ENCODE data around the gene FCHSD2. TPM values are rescaled to one million over a fixed set of nuclear protein-coding genes. Genes with fewer than 3 reads are reported as not detected.

Gene FCHSD2
- total and polyA plus RNA-seq, 9 of the 15 experiments (the other 6 are each of a cell fraction or from before 2014, with no cell fraction given), result 1.8 to 14.7 (median 6.4) TPM

DNA sequence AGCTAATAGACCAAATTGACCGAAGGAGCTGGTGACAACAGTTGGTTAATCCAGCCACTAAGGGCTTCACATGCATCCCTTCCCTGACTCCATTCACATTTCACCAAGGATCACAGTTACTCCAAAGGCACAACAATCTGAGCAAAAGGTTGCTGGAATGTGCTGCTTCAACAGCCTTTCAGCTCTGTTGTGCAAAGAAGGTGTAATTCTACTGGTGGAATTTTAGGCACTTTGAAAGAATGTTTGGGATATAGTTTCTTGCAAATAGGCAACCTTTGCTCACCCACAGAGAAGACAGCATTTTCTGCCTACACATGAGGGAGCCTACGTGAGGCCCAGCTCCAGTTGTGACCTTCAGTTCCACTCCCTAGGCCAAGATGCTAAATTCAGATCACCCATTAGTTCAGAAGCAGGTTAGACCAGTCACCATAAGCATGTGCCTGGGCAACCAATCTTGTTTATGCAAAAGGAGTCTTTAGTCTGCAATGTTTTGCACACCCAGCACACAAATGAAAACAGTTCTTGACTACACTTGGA lies 21.6 kb upstream of the FCHSD2 start:
- no peak for TF ChIP-seq TAF9B (IDR thresholded peaks at IDR 0.05; ENCODE audit: partially characterized antibody)
- TF ChIP-seq POU5F1 (IDR thresholded peaks at IDR 0.05; ENCODE audit: borderline replicate concordance, low read depth, low read length, partially characterized antibody), result no peak
- TF ChIP-seq ZNF143 (CRISPR knock-in tag; IDR thresholded peaks at IDR 0.05), result no peak
- TF ChIP-seq EP400 (IDR thresholded peaks at IDR 0.05), result no peak
- TF ChIP-seq, protein P1, sequence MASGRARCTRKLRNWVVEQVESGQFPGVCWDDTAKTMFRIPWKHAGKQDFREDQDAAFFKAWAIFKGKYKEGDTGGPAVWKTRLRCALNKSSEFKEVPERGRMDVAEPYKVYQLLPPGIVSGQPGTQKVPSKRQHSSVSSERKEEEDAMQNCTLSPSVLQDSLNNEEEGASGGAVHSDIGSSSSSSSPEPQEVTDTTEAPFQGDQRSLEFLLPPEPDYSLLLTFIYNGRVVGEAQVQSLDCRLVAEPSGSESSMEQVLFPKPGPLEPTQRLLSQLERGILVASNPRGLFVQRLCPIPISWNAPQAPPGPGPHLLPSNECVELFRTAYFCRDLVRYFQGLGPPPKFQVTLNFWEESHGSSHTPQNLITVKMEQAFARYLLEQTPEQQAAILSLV (tag; IDR thresholded peaks at IDR 0.05), result no peak
- no peak for TF ChIP-seq NFRKB (IDR thresholded peaks at IDR 0.05; ENCODE audit: low read depth)
- TF ChIP-seq, protein P2, sequence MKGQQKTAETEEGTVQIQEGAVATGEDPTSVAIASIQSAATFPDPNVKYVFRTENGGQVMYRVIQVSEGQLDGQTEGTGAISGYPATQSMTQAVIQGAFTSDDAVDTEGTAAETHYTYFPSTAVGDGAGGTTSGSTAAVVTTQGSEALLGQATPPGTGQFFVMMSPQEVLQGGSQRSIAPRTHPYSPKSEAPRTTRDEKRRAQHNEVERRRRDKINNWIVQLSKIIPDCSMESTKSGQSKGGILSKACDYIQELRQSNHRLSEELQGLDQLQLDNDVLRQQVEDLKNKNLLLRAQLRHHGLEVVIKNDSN (CRISPR knock-in tag; IDR thresholded peaks at IDR 0.05), result no peak
- no peak for TF ChIP-seq ZNF431 (CRISPR knock-in tag; IDR thresholded peaks at IDR 0.05)
- no peak for TF ChIP-seq ERF (CRISPR knock-in tag; IDR thresholded peaks at IDR 0.05)
- TF ChIP-seq, protein P3, sequence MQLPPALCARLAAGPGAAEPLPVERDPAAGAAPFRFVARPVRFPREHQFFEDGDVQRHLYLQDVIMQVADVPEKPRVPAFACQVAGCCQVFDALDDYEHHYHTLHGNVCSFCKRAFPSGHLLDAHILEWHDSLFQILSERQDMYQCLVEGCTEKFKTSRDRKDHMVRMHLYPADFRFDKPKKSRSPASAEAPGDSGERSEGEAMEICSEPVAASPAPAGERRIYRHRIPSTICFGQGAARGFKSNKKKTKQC (CRISPR knock-in tag; IDR thresholded peaks at IDR 0.05), result no peak
- ATAC-seq (no peak), DNase-seq (ENCODE audit: extremely low read depth in 1 of 4, low spot score in 3 of 4) (no peak), FAIRE-seq (no peak)
- WGBS (ENCODE audit: insufficient coverage, low coverage, missing lambda C conversion rate), result 51% methylated on average over 2 of the region's 2 CpGs
- Histone ChIP-seq H3K36me3 (ENCODE audit: control insufficient read depth, insufficient read depth, low read length) (no peaks in the 10 kb centered on the region), H3K4me1 (replicated peaks in 1 of 2; ENCODE audit: control insufficient read depth in 2 of 2, insufficient read depth in 2 of 2, low read length in 2 of 2) (peaks cover 17 to 32% of the 10 kb centered on the region in 2 experiments), H3K4me2 (ENCODE audit: insufficient read depth, low read length) (no peak overlapping the region), H3K9me1 (ENCODE audit: control insufficient read depth, insufficient read depth, low read length) (no peaks in the 10 kb centered on the region), H3K27ac (ENCODE audit: extremely low read depth, low read depth, low read length) (no peak overlapping the region), H4K20me1 (replicated peaks; ENCODE audit: control insufficient read depth, insufficient read depth, low read length) (no peaks in the 10 kb centered on the region), H2AFZ (ENCODE audit: low read depth, low read length) (peak overlapping the region; percentile 36; the same call in 1 of the 2 replicates), H3K9ac (ENCODE audit: insufficient read depth in 1 of 2, low read depth in 2 of 2, low read length in 2 of 2) (no peak overlapping the region), H3K27me3 (ENCODE audit: control insufficient read depth in 2 of 2, insufficient read depth in 2 of 2, low read length in 2 of 2) (no peaks in the 10 kb centered on the region), H3K79me2 (ENCODE audit: control insufficient read depth, insufficient read depth, low read length) (no peaks in the 10 kb centered on the region), H3K4me3 (no peak overlapping the region), H3K9me3 (replicated peaks; ENCODE audit: control insufficient read depth, insufficient read depth, low read depth, low read length) (no peaks in the 10 kb centered on the region)
- in situ Hi-C loops (cut with MboI) (no loop called here), intact Hi-C loops (cut with micrococcal nuclease) (no loop called here)
- POLR2A ChIA-PET, result interaction anchor here (1.3 kb wide), 1 partner anchor 14 kb away, joined by 3 read pairs; no protein-coding TSS in a partner anchor
- CTCF ChIA-PET (ENCODE audit: low intra/inter-chr PET ratio), result interaction anchor here (0.6 kb wide), 1 partner anchor 80 kb away, joined by 3 read pairs; no protein-coding TSS in a partner anchor
- no TSS peak for BruUV-seq (replicated peaks)

Measured in K562 (cell line).